ENCODE measurements around the gene EXOC6. TPM values are rescaled to one million over a fixed set of nuclear protein-coding genes. Genes with fewer than 3 reads are reported as not detected.

The EXOC6 gene
- total RNA-seq (10 to 100 TPM; 19.0 to 24.0 TPM), polyA plus RNA-seq (ENCODE audit: insufficient read length in 6 of 6) (10 to 100 TPM; 17.5 to 22.6 (median 19.8) TPM)
- long read RNA-seq, donor 1, partial matches to known transcripts: 0 of 2 reads
- long read RNA-seq, donor 1, other reads (novel, unspliced or antisense): 0 of 2 reads
- long read RNA-seq, donor 2: 0 reads
- long read RNA-seq, donor 3, partial matches to known transcripts: 0 of 3 reads
- long read RNA-seq, donor 3, other reads (novel, unspliced or antisense): 0 of 3 reads
- long read RNA-seq, donor 4, partial matches to known transcripts: 7 of 8 reads
- long read RNA-seq, donor 4, other reads (novel, unspliced or antisense): 1 of 8 reads
- long read RNA-seq, donor 5, partial matches to known transcripts: 0 of 2 reads
- long read RNA-seq, donor 5, other reads (novel, unspliced or antisense): 0 of 2 reads
- long read RNA-seq, donor 6, partial matches to known transcripts: 0 of 2 reads
- long read RNA-seq, donor 6, other reads (novel, unspliced or antisense): 0 of 2 reads
- long read RNA-seq, donor 7: 0 reads
- long read RNA-seq, donor 8: 0 reads
- long read RNA-seq, donor 9: 0 reads
- long read RNA-seq, donor 10, partial matches to known transcripts: 1 of 3 reads
- long read RNA-seq, donor 10, other reads (novel, unspliced or antisense): 2 of 3 reads
- long read RNA-seq, donor 11, partial matches to known transcripts: 0 of 1 reads
- long read RNA-seq, donor 11, other reads (novel, unspliced or antisense): 0 of 1 reads
- long read RNA-seq, donor 12, partial matches to known transcripts: 0 of 2 reads
- long read RNA-seq, donor 12, other reads (novel, unspliced or antisense): 0 of 2 reads

- Histone ChIP-seq H3K27ac (peak within 1 kb of the TSS; percentile 77 to 91), H3K4me3 (peak within 1 kb of the TSS; percentile 79 to 97), H3K36me3 (no peaks in the 10 kb centered on the region), H3K4me1 (peaks cover 0 to 51% of the 10 kb centered on the region in 2 donors), H3K27me3 (no peaks in the 10 kb centered on the region), H3K9me3 (no peaks in the 10 kb centered on the region)
- peak; percentile 82 to 95 (median 86) for DNase-seq
- peak; percentile 92 for ATAC-seq
- TF ChIP-seq CTCF (IDR thresholded peaks at IDR 0.05): no peak
- intact Hi-C loops (cut with DNase I): no loop called here
Measured at GRCh38 chr10:92848441-92849233, at the start of gene EXOC6. Gene EXOC6, plus strand, starts transcription at chr10:92848520. Its CDS starts 14 bp downstream, at chr10:92848534.

- no peak for TF ChIP-seq CTCF (IDR thresholded peaks at IDR 0.05)
- DNase-seq (no peak), ATAC-seq (no peak)
- intact Hi-C loops (cut with DNase I): no loop called here
- no peaks in the 10 kb centered on the region for H3K36me3 ChIP-seq
- H3K27me3 ChIP-seq: no peaks in the 10 kb centered on the region
- H3K4me1 ChIP-seq: peaks cover 0 to 13% of the 10 kb centered on the region in 2 donors
- no peak overlapping the region for H3K27ac ChIP-seq
- peaks cover 0 to 3% of the 10 kb centered on the region in 2 donors for H3K9me3 ChIP-seq
- no peak overlapping the region for H3K4me3 ChIP-seq
Measured at GRCh38 chr10:92799568-92799967, 48.8 kb upstream of the EXOC6 start.

GRCh38 chr10:92800134-92800733 is 48.1 kb upstream of the EXOC6 start:
- H3K4me3 ChIP-seq: no peak overlapping the region
- TF ChIP-seq CTCF (IDR thresholded peaks at IDR 0.05): no peak
- ATAC-seq (peak; percentile 75), DNase-seq (no peak)
- intact Hi-C loops (cut with DNase I): no loop called here
- H3K27me3 ChIP-seq: no peaks in the 10 kb centered on the region
- peaks cover 0 to 3% of the 10 kb centered on the region in 2 donors for H3K9me3 ChIP-seq
- no peaks in the 10 kb centered on the region for H3K36me3 ChIP-seq
- H3K27ac ChIP-seq: no peak overlapping the region
- H3K4me1 ChIP-seq: peaks cover 0 to 13% of the 10 kb centered on the region in 2 donors

GRCh38 chr10:92801978-92802872 is 46.1 kb upstream of the EXOC6 start:
- H3K4me1 ChIP-seq: peaks cover 0 to 13% of the 10 kb centered on the region in 2 donors
- ATAC-seq (no peak), DNase-seq (no peak)
- peaks cover 0 to 2% of the 10 kb centered on the region in 2 donors for H3K9me3 ChIP-seq
- intact Hi-C loops (cut with DNase I): no loop called here
- H3K27ac ChIP-seq: no peak overlapping the region
- no peak overlapping the region for H3K4me3 ChIP-seq
- TF ChIP-seq CTCF (IDR thresholded peaks at IDR 0.05): no peak
- H3K27me3 ChIP-seq: no peaks in the 10 kb centered on the region
- no peaks in the 10 kb centered on the region for H3K36me3 ChIP-seq

Measured in left lung (tissue), 14 donors.